Hematopoietic multipotent progenitor cell treated with erythropoietin and hydrocortisone succinate and interleukin-3 and kit ligand, for 8 days (in vitro differentiated cells): ENCODE measurements around the gene TMEM161A.
A peak's percentile ranks its signal among the peaks of the same experiment; 100 is the strongest.
"Not testable (repeated sequence)": the region's sequence is repeated elsewhere in the genome, so short reads cannot be mapped to it uniquely, and the experiment has no call there.

Source experiments
- DNase-seq: peaks from one replicate; pipeline ENCODE4 v3.0.0-alpha.2; 2015

TMEM161A gene

DNA sequence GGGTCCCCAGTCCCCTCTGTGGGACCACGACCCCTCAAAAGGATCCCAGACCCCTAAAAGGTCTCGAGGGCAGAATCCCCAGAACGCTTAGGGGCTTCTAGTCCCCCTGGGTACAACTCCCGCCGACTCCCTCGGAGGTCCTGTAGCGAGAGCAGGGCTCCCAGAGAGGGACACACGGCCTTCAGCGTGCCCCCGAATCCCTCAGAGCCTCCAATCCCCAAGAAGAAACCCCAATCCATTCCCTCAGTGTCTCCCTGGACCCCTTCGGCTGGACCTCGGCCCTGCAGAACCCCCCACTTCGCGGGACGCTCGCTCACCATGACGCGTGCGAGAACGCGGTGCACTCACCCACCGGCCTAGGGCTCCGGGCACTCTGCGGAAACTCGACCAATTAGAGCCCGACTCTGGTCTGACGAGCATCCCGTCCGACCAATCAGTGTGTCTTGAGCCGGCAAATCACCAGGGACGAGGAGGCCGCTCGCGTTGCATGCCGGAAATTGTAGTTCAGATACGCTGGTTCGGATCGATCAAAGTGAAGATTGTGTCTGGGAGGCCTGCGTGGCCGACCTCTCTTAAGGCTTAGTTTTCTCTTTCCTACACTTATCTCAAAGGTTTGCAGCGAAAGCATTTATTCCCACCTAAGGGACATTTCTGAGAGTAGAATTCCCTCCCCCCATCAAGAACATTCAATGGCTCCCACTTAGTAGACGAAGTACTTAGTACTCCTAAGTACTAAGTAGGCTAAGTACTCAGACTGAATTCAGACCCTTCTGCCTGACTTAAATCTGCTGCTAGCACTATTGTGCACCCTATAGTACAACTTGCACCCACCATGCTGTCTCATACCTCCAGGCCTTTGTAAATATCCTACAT is at the start of gene TMEM161A:
TMEM161A (minus strand) TSS at position 370 of the 873 bp plus-strand sequence; CDS start at position 320, 50 bp downstream.
- peak; percentile 98 for DNase-seq

DNA sequence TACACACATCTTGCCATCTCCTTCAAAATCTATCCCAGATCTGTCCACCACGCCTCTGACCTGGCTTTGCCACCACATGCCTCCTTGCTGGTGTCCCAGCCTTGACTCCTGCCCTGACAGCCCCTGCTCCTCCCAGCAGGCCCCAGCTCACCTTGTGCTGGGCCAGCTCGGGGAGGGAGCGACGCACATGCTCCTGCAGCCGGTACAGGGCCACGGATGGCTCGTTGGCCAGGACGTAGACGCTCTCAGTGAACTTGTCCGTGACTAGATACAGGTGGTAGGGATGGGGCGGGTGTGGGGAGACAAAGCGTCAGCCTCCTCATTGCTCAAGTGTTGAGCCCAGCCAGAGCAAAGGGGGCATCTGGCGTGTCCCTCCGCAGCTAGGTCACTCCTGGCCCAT is 48.5 kb upstream of the TMEM161A start:
- no peak for DNase-seq

DNA sequence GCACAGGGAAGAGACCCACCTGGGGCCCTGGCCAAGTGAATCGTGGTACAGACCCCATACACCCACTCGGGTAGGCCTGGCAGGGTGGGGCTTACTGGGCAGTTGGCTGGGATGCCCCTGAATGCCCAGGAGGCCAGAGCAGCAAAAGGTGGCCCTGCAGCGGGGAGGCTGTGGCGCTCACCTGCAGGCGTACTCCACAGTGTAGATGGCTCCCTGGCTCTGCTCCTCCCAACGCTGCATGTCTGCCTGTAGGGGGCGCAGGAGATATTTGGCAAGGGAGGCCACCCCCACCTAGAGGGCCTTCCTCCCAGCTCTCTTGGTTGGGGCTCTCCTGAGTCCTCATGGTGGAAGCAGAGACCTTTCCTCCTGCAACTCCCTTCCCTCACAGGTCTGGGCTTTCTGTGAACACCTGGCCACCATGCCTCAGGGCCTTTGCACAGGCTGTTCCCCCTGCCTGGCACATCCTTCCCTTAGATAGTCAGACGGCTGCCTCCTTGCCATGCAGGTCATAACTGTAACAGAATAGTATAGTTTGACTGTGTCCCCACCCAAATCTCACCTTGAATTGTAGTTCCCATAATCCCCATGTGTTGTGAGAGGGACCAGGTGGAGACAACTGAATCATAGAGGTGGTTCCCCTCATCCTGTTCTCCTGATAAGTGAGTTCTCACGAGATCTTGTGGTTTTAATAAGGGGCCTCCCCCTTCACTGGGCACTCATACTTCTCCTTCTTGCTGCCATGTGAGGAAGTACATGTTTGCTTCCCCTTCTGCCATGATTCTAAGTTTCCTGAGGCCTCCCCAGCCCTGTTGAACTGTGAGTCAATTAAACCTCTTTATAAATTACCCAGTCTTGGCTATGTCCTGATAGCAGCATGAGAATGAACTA is 47.8 kb upstream of the TMEM161A start:
- peak; percentile 79 for DNase-seq

DNA sequence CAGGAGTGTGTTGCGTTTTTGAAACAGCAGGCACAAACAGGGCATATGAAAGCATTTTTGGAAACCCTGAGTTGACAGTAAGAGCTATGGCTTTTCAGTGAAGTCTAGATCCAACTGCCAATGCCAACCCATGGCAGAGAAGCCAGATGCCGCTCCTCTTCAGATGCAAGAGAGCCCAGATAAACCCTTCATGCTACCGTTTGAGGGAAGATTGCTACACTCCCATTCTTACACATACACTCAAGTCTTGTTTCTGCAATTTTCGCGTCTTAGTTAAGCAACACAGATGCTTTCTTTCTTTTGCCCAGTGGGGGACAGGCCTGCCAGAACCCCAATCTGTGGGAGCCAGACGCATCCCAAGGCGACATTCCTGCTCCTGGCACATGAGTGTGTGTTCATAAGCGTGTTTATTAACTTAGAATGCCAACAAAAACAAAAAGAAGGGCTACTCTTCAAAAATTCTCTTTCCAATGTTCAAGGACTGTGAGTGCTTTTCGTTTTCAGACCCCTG is 43.3 kb upstream of the TMEM161A start:
- DNase-seq = no peak

DNA sequence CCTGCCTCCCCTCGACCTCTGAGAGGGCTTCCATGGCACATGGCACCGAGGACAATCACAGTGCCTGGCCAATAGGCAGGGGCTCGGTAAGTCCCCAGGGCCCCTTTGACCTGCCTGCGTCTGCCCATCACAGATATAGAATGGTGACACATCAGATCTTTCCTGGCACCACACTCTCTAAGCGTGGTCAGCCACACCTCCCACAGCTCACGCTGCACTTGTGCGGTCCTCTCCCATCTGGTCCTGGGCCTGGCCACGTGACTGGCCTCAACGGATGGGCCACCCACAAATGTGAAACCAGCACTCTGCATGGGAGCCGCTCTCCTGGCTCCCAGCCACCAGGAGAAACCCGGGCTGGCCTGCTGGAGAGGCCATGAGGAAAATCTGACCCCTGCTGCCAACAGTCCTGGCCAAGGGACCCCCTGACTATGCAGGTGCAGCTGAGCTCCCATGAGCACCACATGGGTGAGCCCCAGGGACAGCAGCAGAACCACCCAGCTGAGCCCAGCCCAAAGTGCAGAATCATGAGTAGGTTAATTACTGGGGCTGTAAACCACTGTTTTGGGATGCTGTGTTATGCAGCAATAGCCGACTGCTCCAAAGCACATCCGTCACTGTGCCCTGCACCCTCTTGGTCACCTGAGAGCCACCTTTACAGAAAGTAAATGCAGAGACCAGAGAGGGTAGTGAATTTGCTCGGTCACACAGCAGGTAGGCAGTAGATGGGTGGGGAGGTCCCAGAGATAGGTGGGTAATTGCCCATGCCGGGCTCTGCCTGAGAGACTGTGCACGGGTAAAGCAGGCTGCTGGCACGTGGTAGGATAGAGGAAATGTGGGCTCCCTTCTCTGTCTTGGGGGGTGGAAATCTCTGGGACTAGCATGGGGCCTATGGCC is 41.5 kb upstream of the TMEM161A start:
- DNase-seq = peak; percentile 77

DNA sequence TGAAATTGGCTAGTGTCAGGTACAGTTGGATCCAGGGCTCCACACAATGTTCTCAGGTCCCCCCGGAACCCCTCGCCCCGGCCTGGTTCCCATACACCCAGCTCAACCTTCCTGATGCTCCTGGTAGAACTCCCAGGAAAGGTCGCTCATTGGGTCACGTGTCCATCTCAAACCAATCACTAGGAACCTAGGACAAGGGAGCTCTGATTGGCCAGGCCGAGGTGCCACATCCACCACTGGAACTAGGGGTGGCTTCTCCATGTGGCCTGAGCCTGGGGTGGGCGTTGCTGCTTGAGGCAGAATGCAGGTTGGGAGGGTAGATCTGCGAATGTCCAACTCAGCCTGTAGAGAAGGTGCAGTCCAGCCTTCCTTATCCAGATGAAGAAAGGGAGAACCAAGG is 38.7 kb upstream of the TMEM161A start:
- no peak for DNase-seq

DNA sequence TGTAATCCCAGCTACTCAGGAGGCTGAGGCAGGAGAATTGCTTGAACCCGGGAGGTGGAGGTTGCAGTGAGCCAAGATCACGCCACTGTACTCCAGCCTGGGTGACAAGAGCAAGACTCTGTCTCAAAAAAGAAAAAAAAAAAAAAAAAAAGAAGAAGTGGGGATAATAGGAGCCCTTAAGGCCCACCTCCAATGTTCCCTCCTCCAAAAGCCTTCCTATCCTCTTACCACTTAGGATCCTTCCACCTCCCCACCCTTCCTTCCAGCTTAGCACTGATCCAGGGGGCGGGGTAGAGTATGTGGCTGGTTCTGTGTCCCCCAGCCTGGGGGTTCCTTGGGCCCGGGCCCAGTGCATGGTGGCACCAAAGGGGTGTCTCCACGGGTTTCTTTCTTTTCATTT is 35.0 kb upstream of the TMEM161A start:
- DNase-seq = not testable (repeated sequence)

DNA sequence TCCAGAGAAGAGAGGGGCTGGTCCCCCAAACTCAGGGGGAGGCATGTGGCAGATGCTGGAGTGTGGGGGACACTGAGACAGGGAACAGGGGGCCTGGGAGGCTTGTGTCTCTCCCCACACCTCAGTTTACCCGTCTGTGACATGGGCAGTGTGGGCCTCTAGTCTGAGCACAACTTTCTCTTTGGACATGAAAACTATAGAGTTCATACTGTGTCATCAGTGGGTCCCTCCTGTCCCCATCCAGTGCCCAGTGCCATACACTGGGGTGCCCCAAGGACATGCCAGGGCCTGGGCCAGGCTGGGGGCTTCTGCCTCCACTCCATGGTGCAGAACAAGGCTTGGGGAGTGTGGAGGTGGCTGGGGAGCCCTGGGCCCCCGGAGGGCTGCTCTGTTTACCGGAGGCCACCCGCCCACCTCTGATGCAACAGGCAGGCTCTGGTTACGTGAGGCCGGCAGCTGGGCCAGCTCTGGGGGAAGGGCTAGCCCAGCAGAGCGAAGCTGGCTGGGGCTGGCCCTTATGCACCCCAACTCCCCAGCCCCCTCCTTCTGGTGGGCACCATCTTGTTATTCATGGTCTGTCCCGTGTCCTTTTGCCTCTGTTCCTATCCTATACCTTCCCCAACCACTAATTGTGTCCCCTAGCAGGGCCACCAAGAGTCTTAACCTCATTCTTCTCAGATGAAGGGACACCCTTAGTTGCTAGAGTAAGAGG is 33.7 kb upstream of the TMEM161A start:
- no peak for DNase-seq

DNA sequence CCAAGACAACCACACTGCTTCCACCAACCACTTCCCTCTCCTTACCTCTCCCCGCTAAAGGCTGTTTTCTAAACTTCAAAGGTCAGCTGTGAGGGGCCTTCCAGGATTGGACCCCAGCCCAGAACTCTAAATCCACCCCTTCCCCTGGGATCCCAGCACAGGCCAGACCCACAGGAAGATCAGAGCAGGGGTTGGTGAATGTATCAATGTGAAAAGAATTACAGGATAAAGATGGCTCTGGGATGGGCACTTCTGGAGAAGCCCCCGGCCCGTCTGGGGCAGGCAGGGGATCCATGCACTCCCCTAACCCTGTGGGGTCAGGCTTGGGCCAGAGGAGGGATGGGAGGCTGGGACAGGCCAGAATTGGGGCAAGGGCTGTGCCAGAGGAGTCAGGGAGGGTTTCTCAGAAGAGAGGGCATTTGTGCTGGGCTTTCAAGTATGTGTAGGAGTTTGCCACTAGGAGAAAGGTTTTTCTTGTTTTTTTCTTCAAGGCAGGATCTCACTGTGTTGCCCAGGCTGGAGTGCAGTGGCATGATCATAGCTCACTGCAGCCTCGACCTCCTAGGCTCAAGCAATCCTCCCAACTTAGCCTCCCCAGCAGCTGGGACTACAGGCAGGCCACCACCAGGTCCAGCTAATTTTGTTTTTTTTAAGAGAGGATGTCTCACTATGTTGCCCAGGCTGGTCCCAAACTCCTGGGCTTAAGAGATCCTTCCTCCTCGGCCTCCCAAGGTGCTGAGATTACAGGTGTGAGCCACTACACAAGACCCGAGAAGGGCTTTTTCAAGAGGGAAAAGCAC is 32.8 kb upstream of the TMEM161A start:
- DNase-seq = no peak

DNA sequence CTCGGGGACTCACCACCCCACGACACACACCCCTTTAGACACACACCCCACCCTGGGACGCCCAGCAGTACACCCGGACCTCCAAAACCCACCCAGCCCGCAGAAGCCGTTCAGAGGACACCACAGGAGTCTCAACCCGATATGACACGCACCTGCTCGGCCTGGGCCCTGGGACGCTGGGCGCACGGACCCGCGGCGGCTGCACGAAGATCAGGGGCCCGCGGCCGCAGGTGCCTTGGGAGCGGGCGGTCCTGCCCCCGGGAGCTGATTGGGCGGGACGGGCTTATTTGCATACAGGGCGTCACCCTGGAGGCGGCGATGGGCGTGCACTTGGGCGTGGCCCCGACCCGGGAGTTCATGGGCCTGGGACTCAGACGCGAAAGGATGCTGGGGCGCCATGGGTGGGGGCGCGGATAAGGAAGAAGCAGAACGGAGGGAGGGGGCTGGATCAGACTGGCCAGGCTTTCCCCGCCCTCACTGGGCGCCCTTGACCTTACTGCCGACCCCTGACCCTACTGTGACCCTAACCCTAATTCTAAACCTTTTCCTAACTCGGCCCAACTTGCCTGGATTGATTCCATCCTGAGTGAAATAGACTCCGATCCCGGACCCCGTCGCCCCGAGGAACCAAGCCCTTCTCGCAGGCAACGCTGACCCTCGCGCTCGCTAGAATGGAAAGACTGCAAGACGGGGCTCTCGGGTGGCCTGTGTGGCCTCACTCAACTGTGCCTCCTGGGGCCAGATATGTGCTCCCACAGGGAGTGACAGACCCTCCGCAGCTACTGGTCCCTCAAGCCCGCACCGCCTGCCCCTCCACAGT is 32.0 kb upstream of the TMEM161A start, which contains the start of gene MEF2B:
MEF2B (minus strand) TSS at position 211 of the 820 bp plus-strand sequence. CDS start 19,528 bp downstream, outside the sequence.
- peak; percentile 81 for DNase-seq

DNA sequence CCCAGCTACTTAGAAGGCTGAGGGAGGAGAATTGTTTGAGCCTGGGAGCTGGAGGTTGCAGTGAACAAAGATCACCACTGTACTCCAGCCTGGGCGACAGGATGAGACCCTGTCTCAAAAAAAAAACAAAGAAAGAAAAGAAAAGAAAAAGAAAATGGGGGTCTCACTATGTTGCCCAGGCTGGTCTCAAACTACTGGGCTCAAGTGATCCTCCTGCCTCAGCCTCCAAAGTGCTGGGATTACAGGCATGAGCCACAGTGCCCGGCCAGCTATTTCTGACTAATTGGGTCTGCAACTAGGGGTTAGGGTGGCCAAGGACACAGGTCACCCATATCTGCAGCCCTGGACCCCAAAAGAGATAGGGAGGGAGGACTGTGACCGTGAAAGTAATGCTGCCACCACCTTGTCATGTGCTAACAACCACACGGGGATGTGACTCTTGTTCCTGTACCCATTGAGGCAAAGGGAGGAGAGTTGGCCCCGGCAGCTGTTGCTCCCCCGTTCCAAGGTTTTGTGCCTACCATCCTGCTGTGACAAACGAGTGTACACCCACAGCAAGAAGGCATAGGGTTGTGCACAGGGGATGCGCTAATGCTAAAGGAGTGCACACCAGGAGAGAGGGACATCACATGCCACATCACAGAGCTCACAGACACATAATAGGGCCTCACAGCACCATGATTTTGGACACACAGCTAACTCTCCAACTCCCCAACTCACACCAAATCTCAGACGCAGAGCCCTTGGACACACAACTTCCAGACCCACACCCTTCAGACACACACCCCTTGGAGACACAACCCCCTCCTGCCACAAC is 31.2 kb upstream of the TMEM161A start:
- DNase-seq = no peak

DNA sequence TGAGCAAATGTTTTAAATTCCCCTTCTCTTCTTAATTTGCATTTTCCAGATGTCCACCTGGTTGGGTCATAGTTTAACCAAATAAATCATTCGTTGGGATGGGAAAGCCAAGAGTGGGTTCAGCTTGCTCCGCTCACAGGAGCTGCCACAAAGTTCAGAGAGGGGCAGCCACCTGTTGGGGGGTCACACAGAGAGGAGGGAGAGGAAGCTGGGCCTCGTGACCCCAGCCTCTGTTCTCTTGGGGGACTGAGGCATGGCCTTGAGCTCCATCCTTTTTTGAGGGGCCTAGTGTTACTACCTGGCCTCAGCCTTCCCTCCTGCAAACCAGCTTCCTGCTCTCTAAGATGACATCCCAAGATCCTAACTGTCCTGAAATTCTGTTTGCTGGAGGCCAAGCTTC is 29.3 kb upstream of the TMEM161A start:
- no peak for DNase-seq

DNA sequence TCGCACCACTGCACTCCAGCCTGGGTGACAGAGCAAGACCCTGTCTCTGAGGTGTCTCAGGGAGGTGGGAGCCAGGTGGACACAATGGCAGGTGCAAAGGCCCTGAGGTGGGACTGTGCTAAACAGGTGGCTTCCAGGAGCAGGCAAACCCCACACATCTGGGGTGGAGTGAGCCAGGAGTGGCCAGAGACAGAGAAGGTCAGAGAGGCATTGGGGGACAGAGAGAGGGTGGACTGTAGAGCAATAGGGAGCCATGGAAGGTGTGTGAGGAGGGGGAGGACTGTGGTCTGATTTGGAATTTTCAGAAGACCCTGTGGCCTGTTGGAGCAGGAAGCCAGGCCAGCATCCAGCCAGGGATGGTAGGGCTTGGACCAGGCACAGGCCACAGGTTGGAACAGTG is 27.1 kb upstream of the TMEM161A start:
- no peak for DNase-seq

DNA sequence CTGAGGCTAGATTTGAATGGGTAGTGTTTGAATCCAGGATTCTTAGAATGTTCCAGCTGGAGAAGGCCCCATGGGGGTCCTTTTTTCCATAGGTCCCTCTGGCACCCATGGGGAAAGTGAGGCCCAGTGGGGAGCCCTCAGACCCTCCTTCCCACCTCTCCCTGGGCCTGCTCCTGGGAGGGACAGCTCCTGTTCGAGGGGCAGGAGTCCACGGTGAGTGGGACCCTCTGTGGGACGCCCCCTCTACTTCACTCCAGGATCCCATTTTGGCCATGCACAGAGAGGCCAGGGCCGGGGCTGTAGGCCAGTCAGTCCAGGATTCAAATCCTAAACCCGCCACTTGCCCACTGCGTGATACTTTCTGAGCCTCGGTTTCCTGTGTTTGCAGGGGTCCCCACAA is 24.2 kb upstream of the TMEM161A start:
- no peak for DNase-seq

DNA sequence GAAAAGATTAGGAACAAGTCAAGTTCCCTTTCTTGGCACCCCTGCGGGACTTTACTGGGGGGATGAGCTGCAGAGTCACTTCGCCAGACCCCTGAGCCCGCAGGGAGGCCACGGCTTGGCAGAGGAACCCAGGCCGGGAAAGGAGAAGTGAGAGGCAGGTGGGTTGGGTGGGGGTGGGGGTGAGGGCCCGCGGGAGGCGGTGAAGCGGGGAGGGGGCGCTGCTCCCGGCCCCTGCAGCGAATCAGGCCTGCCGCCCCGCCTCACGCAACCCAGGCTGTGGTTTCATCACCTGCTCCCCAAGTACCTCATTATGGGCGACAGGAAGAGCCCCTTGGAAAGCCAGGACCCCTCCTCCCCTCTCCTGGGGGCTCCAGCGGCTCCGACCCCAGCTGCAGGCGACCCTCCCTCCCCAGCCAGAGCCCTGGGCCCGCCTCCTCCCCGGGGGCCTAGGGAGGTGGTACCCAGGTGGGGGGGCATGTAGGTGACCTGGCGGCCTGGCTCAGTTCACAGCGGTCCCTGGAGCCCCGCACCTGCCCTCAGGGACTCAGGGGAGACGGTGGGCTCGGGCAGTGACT is 22.3 kb upstream of the TMEM161A start:
- DNase-seq = no peak

DNA sequence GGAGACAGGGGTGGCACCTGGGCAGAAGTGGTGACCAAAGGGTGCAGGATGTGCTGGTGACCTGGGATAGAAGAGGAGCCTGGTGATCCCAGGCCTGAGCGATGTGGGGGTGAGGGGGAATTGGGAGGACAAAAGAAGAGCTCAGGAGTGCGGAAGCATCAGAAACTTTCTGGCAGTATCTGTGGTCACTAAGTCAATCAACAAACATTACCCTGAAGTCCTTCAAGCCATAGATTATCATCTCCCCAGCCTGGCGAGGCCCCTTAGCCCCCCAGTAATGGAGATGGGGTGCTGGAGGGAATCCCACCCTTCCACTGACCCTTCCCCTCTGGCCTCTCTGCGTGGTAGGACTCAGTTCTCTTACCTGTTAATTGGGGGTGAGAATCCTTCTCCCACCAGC is 21.3 kb upstream of the TMEM161A start:
- no peak for DNase-seq

DNA sequence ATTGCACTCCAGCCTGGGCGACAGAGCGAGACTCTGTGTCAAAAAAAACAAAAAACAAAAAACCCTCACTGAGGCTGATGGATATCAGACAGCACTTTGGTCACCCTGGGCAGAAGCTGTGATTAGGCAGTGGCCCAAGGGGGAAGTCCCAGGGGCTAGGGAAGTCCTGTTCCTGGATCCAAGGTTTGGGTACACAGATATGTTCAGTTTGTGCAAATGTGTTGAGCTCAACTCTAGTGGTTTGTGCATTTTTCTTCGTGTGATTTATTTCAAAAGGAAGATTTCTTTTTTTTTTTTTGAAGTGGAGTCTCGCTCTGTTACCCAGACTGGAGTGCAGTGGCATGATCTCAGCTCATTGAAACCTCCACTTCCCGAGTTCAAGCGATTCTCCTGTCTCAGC is 19.5 kb upstream of the TMEM161A start:
- DNase-seq = no peak

DNA sequence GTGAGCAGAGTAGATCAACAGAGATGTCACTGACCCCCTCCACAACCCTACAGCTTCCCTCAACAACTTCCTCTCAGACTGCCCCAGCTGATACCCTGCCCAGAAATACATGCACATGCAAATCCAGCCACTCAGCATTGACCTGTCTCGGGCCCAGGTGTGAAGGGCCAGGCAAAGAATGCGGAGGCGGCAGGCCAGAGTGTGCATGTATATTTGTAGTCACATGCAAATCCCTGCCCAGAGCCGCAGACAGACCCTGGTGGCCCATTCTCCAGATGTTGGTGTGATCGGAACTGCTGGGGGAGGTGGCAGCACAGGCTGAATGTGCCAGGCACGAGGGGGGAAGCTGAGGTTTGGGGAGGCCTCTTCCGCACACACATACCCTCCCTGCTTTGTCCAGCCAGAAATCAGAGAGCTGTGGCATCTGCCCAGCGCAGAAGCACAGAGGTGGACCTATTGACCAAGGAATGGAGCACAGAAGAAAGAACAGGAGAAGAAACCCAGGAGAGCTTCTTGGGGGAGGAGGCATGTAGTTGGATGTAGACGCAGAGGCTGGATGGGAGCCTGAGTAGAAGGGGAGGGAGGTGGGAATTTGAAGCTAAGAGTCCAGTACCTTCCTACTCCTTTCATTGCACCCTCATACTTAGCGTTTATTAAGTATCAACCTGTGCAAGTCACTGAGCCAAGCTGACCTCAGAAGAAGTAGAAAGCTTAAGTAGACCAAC is 17.4 kb upstream of the TMEM161A start:
- no peak for DNase-seq
